Measurements from ENCODE around the gene IRAK3.
"Not testable (repeated sequence)": the region's sequence is repeated elsewhere in the genome, so short reads cannot be mapped to it uniquely, and the experiment has no call there.

IRAK3 gene

GRCh38 chr12:66170606-66171005, 18.4 kb upstream of the IRAK3 start:
- no peak for DNase-seq

DNA sequence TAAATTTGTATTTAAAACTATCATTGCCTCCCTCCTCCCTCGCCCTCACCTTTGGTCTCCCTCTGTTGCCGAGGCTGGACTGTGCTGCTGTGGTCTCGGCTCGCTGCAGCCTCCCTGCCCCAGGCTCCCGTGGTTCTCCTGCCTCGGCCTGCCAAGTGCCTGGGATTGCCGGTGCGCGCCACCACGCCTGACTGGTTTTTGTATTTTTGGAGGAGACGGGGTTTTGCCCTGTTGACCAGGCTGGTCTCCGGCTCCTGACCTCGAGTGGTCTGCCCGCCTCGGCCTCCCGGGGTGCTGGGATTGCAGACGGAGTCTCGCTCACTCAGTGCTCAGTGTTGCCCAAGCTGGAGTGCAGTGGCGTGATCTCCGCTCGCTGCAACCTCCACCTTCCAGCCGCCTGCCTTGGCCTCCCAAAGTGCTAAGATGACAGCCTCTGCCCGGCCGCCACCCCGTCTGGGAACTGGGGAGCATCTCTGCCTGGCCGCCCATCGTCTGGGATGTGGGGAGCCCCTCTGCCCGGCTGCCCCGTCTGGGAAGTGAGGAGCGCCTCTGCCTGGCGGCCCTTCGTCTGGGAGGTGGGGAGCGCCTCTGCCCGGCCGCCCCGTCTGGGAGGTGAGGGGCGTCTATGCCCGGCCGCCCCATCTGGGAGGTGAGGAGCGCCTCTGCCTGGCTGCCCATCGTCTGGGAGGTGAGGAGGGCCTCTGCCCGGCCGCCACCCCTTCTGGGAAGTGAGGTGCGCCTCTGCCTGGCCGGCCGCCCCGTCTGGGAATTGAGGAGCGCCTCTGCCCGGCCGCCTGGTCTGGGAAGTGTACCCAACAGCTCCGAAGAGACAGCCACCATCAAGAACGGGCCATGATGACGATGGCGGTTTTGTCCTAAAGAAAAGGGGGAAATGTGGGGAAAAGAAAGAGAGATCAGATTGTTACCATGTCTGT, 14.4 kb upstream of the IRAK3 start:
- DNase-seq = not testable (repeated sequence)

DNA sequence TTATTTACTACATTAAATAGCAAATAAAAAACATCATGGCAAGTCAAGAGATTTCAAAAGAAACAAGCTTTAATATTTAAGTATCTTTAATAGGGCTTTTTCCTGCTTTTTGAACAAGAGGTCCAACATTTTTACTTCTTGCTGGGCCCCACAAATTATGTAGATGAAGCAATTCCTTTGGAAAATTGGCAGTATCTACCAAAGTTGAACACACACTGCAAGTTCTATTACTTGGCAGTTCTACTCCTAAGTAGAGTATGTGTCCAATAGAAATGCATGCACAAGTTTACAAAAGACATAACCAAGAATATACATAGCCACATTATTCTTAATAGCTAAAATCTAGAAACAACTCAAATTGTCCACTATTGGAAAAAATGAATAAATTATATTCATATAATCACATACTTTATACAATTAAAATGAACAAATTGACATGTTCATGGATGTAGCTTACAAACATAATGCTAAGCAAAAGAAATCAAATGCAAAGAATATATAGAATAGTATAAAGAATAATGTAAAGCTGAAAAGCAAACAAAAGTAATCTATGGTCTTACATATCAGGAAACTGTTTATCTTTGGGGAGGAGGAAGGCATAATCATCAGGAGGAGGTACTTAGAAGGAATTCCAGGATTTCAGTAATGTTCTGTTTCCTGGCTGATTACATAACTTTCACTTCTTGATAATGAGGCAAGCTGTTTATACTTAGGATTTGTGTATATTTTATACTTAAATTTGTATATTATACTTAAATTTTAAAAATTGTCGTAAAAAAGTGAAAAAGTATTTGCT, 12.7 kb upstream of the IRAK3 start:
- no peak for DNase-seq

DNA sequence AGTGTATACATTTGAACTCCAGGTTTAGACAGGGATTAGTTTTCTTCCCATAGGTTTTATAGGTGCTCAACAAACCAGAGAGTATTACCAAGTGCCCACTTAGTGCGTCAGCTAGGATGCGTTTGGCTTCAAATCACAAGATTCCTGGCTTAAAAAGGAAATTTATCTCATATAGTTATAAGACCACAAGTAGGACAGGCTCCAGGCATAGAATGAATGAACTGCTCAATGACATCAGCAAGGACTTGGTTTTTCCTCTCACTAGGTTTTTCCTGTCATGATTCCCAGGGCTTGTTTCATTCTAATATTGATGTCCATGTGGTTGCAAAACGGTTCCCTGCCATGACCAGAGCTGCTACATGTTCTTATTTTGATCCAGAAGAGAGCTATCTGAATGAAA, 6.1 kb upstream of the IRAK3 start:
- DNase-seq = no peak

DNA sequence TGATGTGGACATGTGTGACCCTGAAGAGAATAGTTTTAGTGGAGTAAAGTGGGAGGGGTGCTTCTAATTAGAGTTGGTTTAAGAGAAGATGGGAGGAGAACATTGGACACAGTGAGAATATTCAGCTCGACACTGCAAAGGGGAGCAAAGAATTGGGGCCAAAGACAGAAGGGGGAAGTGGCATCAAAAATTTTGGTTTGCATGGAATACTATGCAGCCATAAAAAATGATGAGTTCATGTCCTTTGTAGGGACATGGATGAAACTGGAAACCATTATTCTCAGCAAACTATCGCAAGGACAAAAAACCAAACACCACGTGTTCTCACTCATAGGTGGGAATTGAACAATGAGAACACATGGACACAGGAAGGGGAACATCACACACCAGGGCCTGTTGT, 4.2 kb upstream of the IRAK3 start:
- not testable (repeated sequence) for DNase-seq

DNA sequence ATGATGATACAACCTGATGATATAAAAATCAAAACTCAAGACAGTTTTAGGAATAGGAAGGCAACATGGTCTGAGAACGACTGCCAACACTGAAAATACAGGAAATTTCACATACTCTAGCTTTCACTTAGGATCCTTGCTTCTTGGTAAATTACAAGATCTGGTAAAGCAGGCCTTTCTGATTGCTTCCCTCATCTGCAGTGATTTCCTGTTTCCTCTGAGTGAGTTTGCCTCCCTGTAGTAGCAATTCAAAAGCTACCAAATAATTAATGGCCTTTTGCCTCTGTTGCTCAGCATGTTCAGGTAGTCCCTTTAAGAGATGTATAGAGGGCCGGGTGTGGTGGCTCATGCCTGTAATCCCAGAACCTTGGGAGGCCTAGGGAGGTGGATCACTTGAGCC, 2.0 kb upstream of the IRAK3 start:
- DNase-seq = no peak

DNA sequence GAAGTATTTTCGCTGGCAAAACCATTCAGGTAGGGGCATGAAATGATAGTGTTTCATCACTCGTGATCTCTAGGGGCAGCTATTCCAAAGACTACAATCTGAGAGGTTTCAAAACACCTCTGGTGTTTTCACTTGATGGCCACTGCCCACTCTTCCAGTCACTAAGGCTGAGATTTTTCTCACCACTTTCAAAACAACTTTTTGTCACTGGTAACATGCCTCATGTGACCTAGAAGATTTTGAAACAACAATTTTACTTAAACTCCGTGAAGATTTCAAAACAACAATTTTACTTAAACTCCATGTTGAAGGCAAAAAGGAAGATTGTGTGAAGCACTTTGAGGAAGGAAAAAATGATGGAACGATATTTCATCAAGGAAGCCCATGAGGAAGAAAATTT, 1.2 kb upstream of the IRAK3 start:
- no peak for DNase-seq

- DNase-seq = no peak
Measured at GRCh38 chr12:66189486-66189843, 451 bp downstream of the IRAK3 start.

GRCh38 chr12:66189889-66190288, 875 bp downstream of the IRAK3 start:
- no peak for DNase-seq

DNA sequence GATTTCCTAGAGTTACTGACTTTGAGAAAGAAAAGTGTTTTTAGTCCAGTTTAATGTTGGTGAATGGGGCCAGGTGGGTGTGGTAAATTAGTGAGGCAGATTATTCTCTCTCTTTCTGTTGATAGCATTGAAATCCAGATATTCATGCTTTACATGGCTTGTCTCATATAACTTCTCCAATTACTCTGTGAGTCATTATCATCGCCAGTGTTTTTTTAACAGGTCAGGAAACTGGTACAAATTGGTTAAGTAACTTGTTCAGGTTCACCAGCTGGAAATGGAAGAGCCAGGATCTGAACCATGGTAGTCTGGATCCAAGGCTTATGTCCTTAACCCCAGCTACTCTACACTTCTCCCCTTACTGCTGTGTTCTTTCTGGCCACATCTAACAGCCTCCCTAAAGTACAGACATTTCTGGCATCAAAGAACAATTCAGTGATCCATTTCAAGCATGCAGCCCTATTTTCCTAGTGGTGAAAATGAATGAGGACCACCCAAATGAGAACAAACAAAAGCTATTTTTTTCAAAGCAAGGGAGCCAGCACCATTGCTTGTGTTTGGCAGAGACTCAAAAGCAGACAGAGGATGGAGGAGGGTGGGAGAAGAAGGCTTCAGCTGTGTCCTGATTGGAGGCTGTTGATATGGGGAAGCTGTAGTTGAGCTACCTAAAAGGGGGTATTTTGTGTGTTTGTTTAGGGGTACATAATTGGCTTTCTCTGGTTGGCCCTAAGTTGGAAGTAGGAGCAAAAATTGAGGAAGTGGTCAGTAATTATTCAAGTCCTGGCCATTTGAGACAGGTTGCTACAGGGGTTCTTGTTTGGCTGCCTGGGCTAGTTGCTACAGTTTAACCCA, 1.7 kb downstream of the IRAK3 start:
- peak; percentile 58 for DNase-seq

DNA sequence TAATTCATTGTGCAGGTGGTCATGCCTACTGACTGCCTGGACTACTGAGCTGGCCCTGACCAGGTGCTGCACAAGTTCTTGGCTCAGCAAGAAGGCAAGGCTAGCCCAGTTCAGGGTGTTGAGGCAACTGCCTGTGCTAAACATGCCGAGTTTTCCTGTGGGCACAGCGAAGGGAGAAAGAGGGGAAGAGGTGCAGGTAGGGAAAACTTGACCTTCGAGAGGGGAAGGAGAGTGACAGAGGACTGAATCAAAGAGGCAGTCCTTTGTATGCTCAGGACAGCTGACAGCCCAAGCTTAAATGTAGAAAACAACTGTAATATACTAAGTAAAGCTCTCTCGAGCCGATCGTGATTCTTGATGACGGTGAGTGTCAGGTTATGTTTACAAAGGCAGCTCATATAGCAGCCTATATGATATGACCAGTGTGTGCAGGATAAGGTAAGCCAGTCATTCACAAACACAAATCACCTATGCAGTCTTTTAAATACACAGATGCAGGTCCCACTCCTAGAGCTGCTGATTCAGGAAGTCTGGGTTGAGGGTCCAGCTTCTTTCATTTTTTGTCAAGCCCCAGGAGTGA, 2.6 kb downstream of the IRAK3 start:
- DNase-seq = no peak

- DNase-seq = no peak
Measured at GRCh38 chr12:66194122-66194521, 5.1 kb downstream of the IRAK3 start.

GRCh38 chr12:66195242-66195641, 6.2 kb downstream of the IRAK3 start:
- no peak for DNase-seq

GRCh38 chr12:66196806-66197205, 7.8 kb downstream of the IRAK3 start:
- no peak for DNase-seq

GRCh38 chr12:66197495-66197921, 8.5 kb downstream of the IRAK3 start:
- no peak for DNase-seq

DNA sequence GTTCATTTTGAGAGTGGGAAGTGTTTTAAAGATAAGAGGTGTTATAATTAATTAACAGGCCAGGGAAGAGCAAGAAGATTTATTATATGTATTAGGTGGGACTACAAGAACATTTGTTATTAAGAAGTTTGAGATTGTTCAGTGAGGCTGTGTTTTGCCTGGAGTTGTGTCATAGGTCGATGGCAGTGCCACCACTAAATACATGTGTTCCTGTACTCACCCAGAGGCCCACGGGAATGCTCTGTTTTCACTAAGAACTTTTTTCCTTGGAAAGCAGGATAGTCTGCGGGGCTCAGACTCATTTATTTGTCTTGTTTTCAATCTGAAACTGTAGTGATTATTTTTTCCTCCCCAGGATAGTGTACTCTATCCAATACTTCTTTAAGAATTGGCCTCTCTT, 10.1 kb downstream of the IRAK3 start:
- no peak for DNase-seq

- DNase-seq = no peak
Measured at GRCh38 chr12:66199831-66200509, 11.0 kb downstream of the IRAK3 start.

DNA sequence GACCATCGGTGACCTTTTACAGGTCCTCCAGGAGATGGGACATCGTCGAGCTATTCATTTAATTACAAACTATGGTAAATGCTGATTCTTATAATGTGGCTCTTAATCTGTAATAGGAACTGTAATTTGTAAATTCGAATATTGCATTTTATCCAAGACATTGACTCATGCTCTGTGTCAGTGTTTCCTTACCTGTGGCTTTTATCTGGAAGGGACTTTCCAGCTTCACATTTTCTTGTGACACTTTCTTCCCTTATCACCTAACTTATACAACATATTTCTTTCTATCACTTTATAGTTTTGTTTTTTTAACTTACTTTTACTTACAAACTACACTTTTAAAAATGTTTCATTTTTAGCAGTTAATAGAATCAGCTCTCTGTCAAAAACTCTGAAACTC, 14.8 kb downstream of the IRAK3 start:
- DNase-seq = no peak

GRCh38 chr12:66206141-66206540, 17.1 kb downstream of the IRAK3 start:
- DNase-seq = no peak

- peak; percentile 82 for DNase-seq
Measured at GRCh38 chr12:66210840-66211239, 21.8 kb downstream of the IRAK3 start.

GRCh38 chr12:66211573-66211972, 22.6 kb downstream of the IRAK3 start:
- peak in 1 of 2 experiments; percentile 10 for DNase-seq

DNA sequence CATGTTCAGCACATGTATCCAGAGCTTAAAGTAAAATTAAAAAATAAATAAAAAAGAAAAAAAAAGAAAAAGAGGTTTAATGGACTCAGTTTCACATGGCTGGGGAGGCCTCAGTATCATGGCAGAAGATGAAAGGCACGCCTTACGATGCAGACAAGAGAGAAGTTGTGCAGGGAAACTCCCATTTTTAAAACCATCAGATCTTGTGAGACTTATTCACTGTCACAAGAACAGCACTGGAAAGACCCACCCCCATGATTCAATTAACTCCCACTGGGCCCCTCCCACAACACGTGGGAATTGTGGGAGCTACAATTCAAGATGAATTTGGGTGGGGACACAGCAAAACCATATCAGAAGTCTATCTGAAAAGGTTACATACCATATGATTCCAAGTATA, 24.0 kb downstream of the IRAK3 start:
- DNase-seq = not testable (repeated sequence)

Measured in AML-193 (cell line).